Esophagus squamous epithelium (tissue), 4 donors: ENCODE measurements around the gene ANP32E.
A peak's percentile ranks its signal among the peaks of the same experiment; 100 is the strongest.

Experiments used
- CTCF ChIP-seq, 6 experiments: fragments of 450-650 bp in 4 of 6; fragments of 200-600 bp in 2 of 6; sonication (generic) in 2 of 6; IDR thresholded peaks; one replicate each; pipeline ENCODE4 v1.5.1; 2016 to 2019; ENCODE audit warnings: antibody characterized with exemption in 6 of 6, mild to moderate bottlenecking in 4 of 6, moderate library complexity in 4 of 6
- POLR2A ChIP-seq, 4 donors: fragments of 450-650 bp; IDR thresholded peaks; one replicate each; pipeline ENCODE4 v1.6.1; 2017; ENCODE audit warnings: antibody characterized with exemption in 4 of 4, mild to moderate bottlenecking in 4 of 4, moderate library complexity in 3 of 4

- no peak for TF ChIP-seq CTCF (IDR thresholded peaks at IDR 0.05)
- TF ChIP-seq POLR2A (IDR thresholded peaks at IDR 0.05), result peak in 2 of 4 donors; percentile 15 to 63
These were observed 46.6 kb upstream of the ANP32E start for GRCh38 chr1:150282558-150282958.
